HG03108 (cell line): ENCODE data around the gene GPR146.

ENCODE experiments used
- ATAC-seq: cut with Tn5 transposase; IDR thresholded peaks from one replicate; pipeline ENCODE4 v1.9.1; 2021; ENCODE audit warnings: moderate library complexity; ENCODE audit not compliant: unreplicated experiment

The GPR146 gene

GRCh38 chr7:1056785-1057410 is 12.6 kb downstream of the GPR146 start:
- no peak for ATAC-seq

GRCh38 chr7:1057416-1058291 is 13.3 kb downstream of the GPR146 start:
- ATAC-seq, result no peak

- no peak for ATAC-seq
Observed at GRCh38 chr7:1058311-1058710, 14.0 kb downstream of the GPR146 start.

DNA sequence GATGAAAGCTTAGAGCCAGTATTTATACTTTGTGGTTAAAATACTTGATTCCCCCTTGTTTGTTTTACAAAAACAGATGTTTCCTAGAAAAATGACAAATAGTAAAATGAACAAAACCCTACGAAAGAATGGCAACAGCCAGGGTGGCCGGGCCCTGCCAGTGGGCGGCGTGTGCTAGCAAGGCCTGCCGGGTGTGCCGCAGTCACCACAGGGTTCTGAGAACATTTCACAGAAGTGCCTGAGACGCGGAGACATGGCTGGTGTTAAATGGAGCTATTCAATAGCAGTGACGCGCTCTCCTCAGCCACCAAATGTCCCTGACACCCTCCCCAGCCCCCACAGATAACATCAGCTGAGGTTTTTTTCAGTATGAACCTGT is 14.5 kb downstream of the GPR146 start:
- ATAC-seq, result no peak

DNA sequence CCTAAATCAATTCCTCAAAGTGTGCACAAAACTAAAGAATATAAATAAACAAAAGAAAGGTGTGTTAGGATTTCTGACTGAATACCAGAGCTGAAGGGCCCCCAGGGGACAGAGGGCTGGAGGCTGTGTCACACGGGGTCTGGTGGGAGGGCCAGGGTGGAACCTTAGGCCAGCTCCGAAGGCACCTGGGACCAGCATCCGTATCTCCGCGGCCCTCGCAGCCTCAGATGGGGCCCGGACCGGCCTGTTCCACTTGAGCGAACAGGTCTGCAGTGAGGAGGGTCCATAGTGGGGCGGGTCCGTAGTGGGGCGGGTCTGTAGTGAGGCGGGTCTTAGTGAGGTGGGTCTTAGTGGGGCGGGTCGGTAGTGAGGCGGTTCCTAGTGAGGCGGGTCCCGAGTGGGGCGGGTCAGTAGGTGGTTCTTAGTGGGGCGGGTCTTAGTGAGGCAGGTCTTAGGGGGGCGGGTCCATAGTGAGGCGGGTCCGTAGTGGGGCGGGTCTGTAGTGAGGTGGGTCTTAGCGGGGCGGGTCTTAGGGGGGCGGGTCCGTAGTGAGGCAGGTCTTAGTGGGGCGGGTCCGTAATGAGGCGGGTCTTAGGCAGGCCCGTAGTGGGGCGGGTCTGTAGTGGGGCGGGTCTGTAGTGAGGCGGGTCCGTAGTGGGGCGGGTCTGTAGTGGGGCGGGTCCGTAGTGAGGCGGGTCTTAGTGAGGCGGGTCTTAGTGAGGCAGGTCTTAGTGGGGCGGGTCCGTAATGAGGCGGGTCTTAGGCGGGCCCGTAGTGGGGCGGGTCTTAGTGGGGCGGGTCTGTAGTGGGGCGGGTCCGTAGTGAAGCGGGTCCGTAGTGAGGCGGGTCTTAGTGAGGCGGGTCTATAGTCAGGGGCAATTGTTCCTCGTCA is 15.1 kb downstream of the GPR146 start:
- ATAC-seq, result no peak

- no peak for ATAC-seq
Observed at GRCh38 chr7:1060315-1061072, 16.1 kb downstream of the GPR146 start.

GRCh38 chr7:1061180-1061579 is 16.8 kb downstream of the GPR146 start:
- no peak for ATAC-seq

GRCh38 chr7:1062296-1063294 is 18.2 kb downstream of the GPR146 start:
- ATAC-seq, result peak; percentile 58

- ATAC-seq, result no peak
Observed at GRCh38 chr7:1063361-1063760, 19.0 kb downstream of the GPR146 start.

DNA sequence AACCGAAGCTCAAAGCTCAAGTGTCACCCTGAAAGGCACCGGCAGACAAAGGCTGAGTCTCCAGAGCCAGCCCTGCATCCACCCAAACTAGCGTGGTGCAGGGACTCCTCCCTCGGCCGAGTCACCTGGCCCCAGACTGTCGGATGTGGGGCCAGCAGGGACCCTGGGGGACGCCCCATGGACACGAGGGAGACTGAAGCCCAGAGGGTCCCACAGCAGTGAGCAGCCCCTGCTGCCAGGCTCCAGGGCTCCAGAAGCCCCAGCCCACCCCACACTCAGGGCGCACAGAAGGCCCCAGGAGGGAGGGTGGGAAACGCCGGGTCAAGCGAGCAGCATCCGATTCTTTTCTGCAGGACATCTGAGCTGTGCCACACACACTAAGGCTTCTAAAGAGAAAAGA is 20.2 kb downstream of the GPR146 start:
- no peak for ATAC-seq

DNA sequence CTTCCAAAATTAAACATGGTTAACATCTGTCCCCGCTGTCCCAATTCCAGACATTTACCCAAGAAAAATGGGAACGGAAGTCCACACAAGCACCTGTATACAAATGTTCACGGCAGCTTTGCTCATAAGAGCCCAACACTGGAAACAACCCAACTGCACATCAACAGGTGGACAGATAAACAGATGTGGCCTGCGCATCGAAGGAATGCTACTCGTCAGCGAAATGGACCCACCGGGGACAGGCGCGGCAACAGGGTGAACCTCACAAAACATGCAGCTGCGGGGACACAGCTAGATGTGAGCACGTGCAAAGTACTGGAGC is 20.9 kb downstream of the GPR146 start:
- ATAC-seq, result no peak

DNA sequence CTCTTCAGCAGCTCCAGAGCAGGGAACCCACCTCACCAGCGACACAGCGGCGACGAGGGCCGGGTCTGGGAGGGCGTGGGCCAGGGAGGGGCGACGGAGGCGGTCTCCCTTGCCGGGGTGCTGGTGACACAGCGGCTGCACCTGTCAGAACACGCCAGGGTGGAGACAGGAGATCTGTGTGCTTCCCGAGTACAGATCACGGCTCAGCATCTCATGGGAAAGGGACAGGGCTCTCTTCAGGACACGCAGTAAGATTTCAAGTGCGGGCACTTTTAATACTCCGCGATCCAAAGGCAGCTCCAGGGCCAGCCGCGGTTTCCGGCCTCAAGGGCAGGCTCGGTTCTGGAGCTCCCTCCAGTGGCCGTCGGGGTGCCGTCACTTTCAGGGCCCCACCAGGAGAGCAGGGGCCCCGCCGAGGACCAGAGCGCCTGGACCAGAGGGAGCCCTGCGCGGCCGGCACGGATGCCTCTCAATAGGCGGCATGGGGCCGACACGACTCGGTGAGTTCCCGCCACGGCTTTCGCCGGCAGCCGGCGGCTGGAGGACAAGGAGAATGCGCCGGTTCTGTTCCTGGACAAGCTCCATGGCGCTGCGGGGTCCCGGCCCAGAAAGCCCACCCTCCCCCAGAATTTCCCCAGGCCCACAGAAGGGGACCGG is 21.4 kb downstream of the GPR146 start:
- ATAC-seq, result peak; percentile 47

- no peak for ATAC-seq
Observed at GRCh38 chr7:1066242-1066588, 21.9 kb downstream of the GPR146 start.

DNA sequence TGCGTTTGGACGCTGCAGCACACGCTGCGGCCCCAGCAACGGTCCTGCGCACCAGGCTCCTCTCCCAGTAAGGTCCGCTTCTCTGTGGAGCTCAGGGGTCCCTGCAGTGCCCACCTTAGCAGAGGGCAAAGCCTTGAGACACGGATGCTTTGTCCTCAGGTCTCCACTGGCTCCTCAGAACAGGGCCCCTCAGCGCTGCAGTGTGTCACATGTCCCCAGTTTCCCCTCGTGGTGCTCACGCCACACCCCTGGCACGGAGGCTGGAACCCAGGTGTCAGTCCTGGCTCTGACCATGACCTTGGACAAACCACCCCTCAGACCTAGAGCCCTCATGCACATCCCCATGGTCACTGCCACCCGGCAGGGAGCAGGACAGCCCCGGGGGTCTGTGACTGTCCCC is 23.7 kb downstream of the GPR146 start:
- ATAC-seq, result no peak

- no peak for ATAC-seq
Observed at GRCh38 chr7:1068619-1069018, 24.3 kb downstream of the GPR146 start.

DNA sequence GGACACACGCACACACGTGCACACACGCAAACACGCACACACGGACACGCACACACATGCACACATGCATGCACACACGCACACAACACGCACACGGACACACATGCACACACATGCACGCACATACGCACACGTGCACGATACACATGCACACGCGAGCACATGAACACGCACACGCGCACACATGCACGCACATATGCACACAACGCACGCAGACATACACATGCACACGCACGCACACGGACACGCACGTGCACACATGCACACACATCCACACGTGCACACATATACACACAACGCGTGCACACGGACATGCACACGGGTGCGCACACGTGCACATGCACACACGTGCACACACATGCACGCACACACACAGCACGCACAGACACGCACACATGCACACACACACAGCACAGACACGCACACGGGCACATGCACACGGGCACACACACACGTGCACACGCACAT is 26.2 kb downstream of the GPR146 start:
- ATAC-seq, result no peak

GRCh38 chr7:1071731-1072254 is 27.4 kb downstream of the GPR146 start:
- no peak for ATAC-seq

GRCh38 chr7:1073142-1073977 is 29.0 kb downstream of the GPR146 start:
- no peak for ATAC-seq
